ENCODE data around the gene ANAPC4. TPM values are rescaled to one million over a fixed set of nuclear protein-coding genes. Genes with fewer than 3 reads are reported as not detected.

ANAPC4 gene
- total RNA-seq, 1 experiment from 2014 or later: 23.7 TPM

Other genes with a start within 250 kb of the ANAPC4 start
- gene SEPSECS, start 216.8 kb upstream of the ANAPC4 start, total RNA-seq (2014; rRNA removed; shearing (Covaris generic)): 4.9 and 5.3 TPM in 2 replicates
- 23.6 and 25.6 TPM in 2 replicates for gene PI4K2B, start 143.2 kb upstream of the ANAPC4 start, total RNA-seq (2014; rRNA removed; shearing (Covaris generic))
- gene ZCCHC4, start 64.5 kb upstream of the ANAPC4 start, total RNA-seq (2014; rRNA removed; shearing (Covaris generic)): 9.7 and 11.9 TPM in 2 replicates

Data from RPMI7951 (cell line).